8988T (cell line): ENCODE data around the gene BRAP.
"Not testable (repeated sequence)": the region's sequence is repeated elsewhere in the genome, so short reads cannot be mapped to it uniquely, and the experiment has no call there.

Experiments
- DNase-seq: peaks from one replicate; pipeline ENCODE4 v3.0.0; 2011

BRAP gene

GRCh38 chr12:111685811-111686573, at the start of gene BRAP, which contains the start of gene ACAD10:
Gene BRAP, minus strand, starts transcription at chr12:111685956. Its CDS starts 164 bp downstream, at chr12:111685792.
Gene ACAD10, plus strand, starts transcription at chr12:111686053. Its CDS starts 6,657 bp downstream, at chr12:111692710.
- DNase-seq: peak; percentile 84

GRCh38 chr12:111733340-111733915, 47.7 kb upstream of the BRAP start:
- no peak for DNase-seq

GRCh38 chr12:111732786-111733185, 47.0 kb upstream of the BRAP start:
- DNase-seq: no peak

GRCh38 chr12:111730420-111730819, 44.7 kb upstream of the BRAP start:
- DNase-seq: no peak

- no peak for DNase-seq
These were observed 43.0 kb upstream of the BRAP start for GRCh38 chr12:111728795-111729194.

- not testable (repeated sequence) for DNase-seq
These were observed 38.0 kb upstream of the BRAP start for GRCh38 chr12:111723646-111724360.

GRCh38 chr12:111720457-111720856, 34.7 kb upstream of the BRAP start:
- DNase-seq: no peak

GRCh38 chr12:111719316-111719715, 33.6 kb upstream of the BRAP start:
- not testable (repeated sequence) for DNase-seq

- DNase-seq: no peak
These were observed 29.5 kb upstream of the BRAP start for GRCh38 chr12:111715279-111715678.

- no peak for DNase-seq
These were observed 20.4 kb upstream of the BRAP start for GRCh38 chr12:111706145-111706544.

- DNase-seq: no peak
These were observed 19.9 kb upstream of the BRAP start for GRCh38 chr12:111705672-111706071.

- no peak for DNase-seq
These were observed 14.2 kb upstream of the BRAP start for GRCh38 chr12:111699962-111700361.

- no peak for DNase-seq
These were observed 8.1 kb upstream of the BRAP start for GRCh38 chr12:111693818-111694217.

GRCh38 chr12:111692575-111693210, 6.9 kb upstream of the BRAP start:
- DNase-seq: peak; percentile 54

- no peak for DNase-seq
These were observed 5.5 kb upstream of the BRAP start for GRCh38 chr12:111691262-111691661.

GRCh38 chr12:111687952-111688351, 2.2 kb upstream of the BRAP start:
- DNase-seq: no peak

- DNase-seq: peak; percentile 39
These were observed 1.5 kb upstream of the BRAP start for GRCh38 chr12:111687255-111687654.

GRCh38 chr12:111686574-111687105, 884 bp upstream of the BRAP start:
- no peak for DNase-seq

- DNase-seq: no peak
These were observed 390 bp downstream of the BRAP start for GRCh38 chr12:111685322-111685810.

GRCh38 chr12:111684485-111685198, 1.1 kb downstream of the BRAP start:
- DNase-seq: not testable (repeated sequence)

GRCh38 chr12:111677186-111677585, 8.6 kb downstream of the BRAP start:
- DNase-seq: no peak

- DNase-seq: no peak
These were observed 12.3 kb downstream of the BRAP start for GRCh38 chr12:111673503-111673902.
